ENCODE measurements around the gene IL4I1.
A peak's percentile ranks its signal among the peaks of the same experiment; 100 is the strongest.

Gene IL4I1

DNA sequence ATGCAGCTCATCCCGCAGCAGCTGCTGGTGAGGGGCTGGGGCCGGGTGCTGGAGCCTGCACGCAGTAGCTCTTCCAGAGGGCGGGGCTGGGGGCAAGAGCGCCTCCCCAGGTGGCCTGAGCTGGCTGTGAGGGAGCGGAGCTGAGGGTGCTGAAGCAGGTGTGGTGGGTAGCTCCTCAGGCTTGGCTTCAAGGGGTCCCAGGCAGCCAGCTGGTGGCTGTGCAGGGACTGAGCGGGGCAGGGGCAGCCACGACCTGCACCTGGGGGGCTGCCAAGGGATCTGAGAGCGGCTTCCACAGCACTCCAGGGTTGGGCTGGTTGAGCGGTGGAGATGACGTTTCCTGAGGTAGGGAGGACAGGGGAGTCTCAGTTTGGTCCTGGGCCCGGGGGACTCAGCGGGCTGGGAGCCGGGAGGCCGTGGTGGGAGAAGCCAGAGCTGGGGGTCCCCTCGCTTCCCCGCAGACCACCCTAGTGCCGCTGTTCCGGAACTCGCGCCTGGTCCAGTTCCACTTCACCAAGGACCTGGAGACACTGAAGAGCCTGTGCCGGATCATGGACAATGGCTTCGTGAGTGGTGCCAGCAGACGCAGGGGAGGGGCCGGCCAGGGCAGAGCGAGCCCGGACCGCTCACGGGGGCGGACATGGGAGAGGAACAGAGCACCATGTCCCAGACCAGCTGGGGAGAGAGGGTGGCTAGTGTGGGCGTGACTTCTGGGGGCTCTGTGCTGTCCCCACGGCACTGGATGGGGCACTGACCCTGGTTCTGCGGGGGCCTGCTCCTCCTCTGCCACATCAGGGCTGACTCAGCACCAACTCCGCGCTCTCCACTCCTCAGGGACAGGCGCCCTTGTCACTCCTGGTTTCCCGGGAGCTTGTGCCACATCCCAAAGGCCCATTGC lies 38.4 kb downstream of the IL4I1 start:
- Mint-ChIP-seq H3K36me3 (ENCODE audit: low read depth) (peaks cover 21% of the 10 kb centered on the region), H3K4me1 (peaks cover 10% of the 10 kb centered on the region), H3K9me3 (no peaks in the 10 kb centered on the region), H3K27ac (peak overlapping the region in 1 of 3 experiments; percentile 22), H3K4me3 (no peak overlapping the region), H3K27me3 (ENCODE audit: low read depth) (no peaks in the 10 kb centered on the region)
- TF ChIP-seq, protein P1, sequence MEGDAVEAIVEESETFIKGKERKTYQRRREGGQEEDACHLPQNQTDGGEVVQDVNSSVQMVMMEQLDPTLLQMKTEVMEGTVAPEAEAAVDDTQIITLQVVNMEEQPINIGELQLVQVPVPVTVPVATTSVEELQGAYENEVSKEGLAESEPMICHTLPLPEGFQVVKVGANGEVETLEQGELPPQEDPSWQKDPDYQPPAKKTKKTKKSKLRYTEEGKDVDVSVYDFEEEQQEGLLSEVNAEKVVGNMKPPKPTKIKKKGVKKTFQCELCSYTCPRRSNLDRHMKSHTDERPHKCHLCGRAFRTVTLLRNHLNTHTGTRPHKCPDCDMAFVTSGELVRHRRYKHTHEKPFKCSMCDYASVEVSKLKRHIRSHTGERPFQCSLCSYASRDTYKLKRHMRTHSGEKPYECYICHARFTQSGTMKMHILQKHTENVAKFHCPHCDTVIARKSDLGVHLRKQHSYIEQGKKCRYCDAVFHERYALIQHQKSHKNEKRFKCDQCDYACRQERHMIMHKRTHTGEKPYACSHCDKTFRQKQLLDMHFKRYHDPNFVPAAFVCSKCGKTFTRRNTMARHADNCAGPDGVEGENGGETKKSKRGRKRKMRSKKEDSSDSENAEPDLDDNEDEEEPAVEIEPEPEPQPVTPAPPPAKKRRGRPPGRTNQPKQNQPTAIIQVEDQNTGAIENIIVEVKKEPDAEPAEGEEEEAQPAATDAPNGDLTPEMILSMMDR (IDR thresholded peaks at IDR 0.05; ENCODE audit: unreplicated experiment in 3 of 3), result no peak

DNA sequence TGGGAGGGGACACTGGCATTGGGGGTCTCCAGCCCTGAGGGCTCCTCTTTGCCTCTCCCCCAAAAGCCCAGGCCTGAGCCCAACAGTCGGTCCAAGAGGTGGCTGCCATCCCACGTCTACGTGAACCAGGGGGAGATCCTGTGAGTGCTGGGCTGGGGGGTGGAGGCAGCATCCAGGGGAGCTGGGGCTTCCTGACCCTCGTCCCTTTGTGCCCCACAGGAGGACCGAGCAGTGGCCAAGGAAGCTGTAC lies 38.9 kb downstream of the IL4I1 start:
- peaks cover 20% of the 10 kb centered on the region for H3K36me3 Mint-ChIP-seq (ENCODE audit: low read depth)
- TF ChIP-seq, protein P1 (IDR thresholded peaks at IDR 0.05; ENCODE audit: unreplicated experiment in 3 of 3), result no peak
- no peaks in the 10 kb centered on the region for H3K27me3 Mint-ChIP-seq (ENCODE audit: low read depth)
- H3K4me1 Mint-ChIP-seq, result peaks cover 12% of the 10 kb centered on the region
- H3K4me3 Mint-ChIP-seq, result no peak overlapping the region
- H3K27ac Mint-ChIP-seq, result no peak overlapping the region
- no peaks in the 10 kb centered on the region for H3K9me3 Mint-ChIP-seq

DNA sequence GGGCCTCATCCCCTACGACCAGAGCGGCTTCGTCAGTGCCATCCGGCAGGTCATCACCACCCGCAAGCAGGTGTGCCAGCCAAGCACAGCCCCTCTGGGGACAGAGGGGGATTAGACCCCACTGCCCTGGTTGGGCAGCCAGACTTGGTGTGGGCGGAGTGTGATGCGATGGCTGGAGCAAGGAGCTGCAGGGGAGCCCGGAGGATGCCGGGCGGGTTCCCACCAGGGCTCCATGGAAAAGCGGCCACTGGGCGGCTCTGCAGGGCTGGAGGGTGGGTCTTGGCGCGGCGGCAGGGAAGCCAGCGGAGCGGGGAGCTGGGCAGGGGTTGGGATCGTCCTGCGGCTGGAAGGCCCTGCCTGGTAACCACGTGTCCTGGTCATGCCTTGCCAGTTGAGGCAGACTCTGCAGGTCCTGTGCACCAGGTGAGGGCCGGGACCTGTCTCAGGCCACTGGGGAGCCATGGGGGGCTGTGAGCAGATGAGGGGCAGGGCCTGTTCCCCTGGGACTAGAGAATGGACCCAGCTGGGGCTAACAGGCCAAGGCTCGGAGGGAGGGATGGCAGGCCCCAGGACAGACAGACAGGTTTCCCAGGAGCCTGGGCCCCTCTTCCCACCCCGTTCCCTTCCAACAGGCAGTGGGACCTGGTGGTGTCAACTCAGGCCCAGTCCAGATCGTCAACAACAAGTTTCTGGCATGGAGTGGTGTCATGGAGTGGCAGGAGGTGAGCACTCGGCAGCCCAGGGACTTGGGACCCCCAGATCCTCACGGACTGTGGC lies 39.4 kb downstream of the IL4I1 start:
- Mint-ChIP-seq H3K4me1 (peaks cover 17% of the 10 kb centered on the region), H3K27me3 (ENCODE audit: low read depth) (no peaks in the 10 kb centered on the region), H3K9me3 (no peaks in the 10 kb centered on the region), H3K4me3 (no peak overlapping the region), H3K27ac (no peak overlapping the region), H3K36me3 (ENCODE audit: low read depth) (peaks cover 24% of the 10 kb centered on the region)
- TF ChIP-seq, protein P1 (IDR thresholded peaks at IDR 0.05; ENCODE audit: unreplicated experiment in 3 of 3), result no peak

DNA sequence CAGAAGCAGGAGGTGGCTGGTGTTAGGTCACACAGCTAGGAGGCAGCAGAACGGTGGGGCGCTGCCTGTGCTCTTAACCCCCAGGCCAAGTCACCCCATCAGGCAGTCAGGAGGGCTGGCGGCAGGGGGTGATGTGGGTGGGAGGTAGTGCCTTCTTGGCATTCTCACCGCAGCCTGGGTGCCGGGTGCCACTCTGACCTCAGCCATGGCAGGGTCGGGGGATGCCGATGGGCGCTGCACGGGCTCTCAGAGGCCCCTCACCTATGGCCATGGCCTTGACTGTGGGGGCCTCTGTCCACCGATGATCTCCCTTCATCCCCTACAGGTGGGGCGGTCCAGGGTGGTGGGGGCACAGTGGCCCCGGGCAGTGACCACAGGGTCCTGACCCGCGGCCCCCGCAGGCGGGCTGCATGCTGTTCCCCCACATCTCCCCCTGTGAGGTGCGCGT lies 40.1 kb downstream of the IL4I1 start:
- Mint-ChIP-seq H3K27ac (no peak overlapping the region), H3K36me3 (ENCODE audit: low read depth) (peaks cover 21% of the 10 kb centered on the region), H3K9me3 (no peaks in the 10 kb centered on the region), H3K4me3 (no peak overlapping the region), H3K27me3 (ENCODE audit: low read depth) (no peaks in the 10 kb centered on the region), H3K4me1 (peaks cover 20% of the 10 kb centered on the region)
- TF ChIP-seq, protein P1 (IDR thresholded peaks at IDR 0.05; ENCODE audit: unreplicated experiment in 3 of 3), result no peak

DNA sequence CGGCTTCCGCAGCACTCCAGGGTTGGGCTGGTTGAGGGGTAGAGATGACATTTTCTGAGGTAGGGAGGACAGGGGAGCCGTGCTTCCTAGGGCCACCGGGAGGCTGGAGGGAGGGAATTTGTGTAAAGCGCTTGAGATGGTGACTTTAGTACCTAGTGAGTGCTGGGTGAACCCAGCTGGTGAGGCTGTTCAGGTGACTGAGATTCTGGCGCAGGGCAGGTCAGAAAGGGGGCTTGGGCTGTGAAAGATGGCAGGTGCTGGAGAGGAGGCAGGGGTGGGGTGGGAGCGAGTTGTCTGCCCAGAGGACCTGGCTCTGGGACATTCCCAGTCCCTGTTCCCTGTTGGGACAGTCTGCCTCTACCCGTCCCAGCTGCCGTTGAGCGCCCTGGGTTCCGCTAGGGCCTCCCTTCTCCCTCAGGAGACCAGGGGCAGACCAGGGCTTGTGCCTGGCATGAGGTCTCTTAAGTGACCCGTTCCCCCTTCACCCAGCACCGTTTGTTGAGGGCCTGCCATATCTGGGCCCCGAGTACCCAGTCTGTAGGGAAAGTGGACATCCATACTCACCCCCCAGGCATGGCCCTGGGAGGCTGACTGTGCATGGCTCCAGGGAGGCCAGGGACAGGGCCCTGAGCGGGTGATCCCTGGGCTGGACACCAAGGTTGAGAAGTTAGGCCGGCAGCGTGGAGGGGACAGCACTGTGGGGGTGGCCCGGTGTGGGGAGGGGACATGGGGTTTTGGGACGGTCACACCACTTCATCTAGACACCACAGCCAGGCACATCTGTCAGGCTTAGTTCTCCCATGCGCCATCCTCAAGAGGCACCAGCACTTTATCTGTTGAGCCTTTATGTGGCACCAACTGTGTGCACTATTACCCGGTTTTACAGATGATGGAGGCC lies 40.8 kb downstream of the IL4I1 start:
- Mint-ChIP-seq H3K9me3 (no peaks in the 10 kb centered on the region), H3K4me3 (peak overlapping the region in 1 of 3 experiments; percentile 26), H3K36me3 (ENCODE audit: low read depth) (peaks cover 20% of the 10 kb centered on the region), H3K27me3 (ENCODE audit: low read depth) (no peaks in the 10 kb centered on the region), H3K27ac (peak overlapping the region in 1 of 3 experiments; percentile 22), H3K4me1 (peaks cover 20% of the 10 kb centered on the region)
- TF ChIP-seq, protein P1 (IDR thresholded peaks at IDR 0.05; ENCODE audit: unreplicated experiment in 3 of 3), result no peak
